GM12892 (cell line): ENCODE data around the gene LCMT1.

Source experiments
- DNase-seq: peaks from one replicate; pipeline ENCODE4 v3.0.0; 2011; ENCODE audit not compliant: insufficient read length
- FAIRE-seq: peaks from 2 replicates; lab custom pipeline; 2011; peaks lifted over from hg19 to GRCh38; lab: Jason Lieb, UNC
- POLR2A ChIP-seq: IDR thresholded peaks from 2 replicates; pipeline ENCODE4 v1.6.1; 2011; ENCODE audit warnings: low read depth, low read length, control low read depth
- POLR2AphosphoS5 ChIP-seq: IDR thresholded peaks from 2 replicates; pipeline ENCODE4 v1.6.1; 2011; ENCODE audit warnings: low read depth, low read length, control low read depth
- TAF1 ChIP-seq: IDR thresholded peaks from 2 replicates; pipeline ENCODE4 v1.6.1; 2011; ENCODE audit warnings: low read depth, mild to moderate bottlenecking, control low read depth, low read length, borderline replicate concordance

Gene LCMT1

DNA sequence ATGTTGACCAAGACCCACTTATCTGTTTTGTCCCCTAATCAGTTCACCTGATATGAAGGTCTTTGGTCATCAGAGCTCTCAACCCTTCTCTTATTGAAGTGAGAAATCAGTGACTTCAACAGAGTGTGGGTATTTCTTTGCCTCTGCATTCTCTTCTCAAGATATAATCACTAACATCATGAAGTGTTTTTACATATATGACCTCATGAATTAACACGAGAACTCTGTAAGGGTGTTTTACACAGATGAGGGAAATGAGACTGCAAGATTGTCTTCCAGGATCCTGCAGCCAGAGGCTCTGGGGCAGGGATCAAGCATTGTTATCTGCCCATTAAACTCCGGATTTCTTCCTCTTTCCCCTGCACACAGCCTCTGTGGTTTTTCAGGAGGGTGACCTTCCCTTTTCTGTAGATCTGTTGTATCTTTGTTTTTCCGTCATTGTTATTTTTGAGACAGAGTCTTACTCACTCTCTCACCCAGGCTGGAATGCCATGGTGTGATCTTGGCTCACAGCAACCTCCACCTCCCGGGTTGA, 22.7 kb downstream of the LCMT1 start:
- TF ChIP-seq POLR2AphosphoS5 (no peak), POLR2A (no peak), TAF1 (no peak)
- FAIRE-seq: no peak
- no peak for DNase-seq

GRCh38 chr16:25135254-25135878, 23.8 kb downstream of the LCMT1 start:
- DNase-seq: no peak
- FAIRE-seq: no peak
- TF ChIP-seq POLR2AphosphoS5 (no peak), TAF1 (no peak), POLR2A (no peak)

GRCh38 chr16:25138130-25138529, 26.6 kb downstream of the LCMT1 start:
- FAIRE-seq: no peak

DNA sequence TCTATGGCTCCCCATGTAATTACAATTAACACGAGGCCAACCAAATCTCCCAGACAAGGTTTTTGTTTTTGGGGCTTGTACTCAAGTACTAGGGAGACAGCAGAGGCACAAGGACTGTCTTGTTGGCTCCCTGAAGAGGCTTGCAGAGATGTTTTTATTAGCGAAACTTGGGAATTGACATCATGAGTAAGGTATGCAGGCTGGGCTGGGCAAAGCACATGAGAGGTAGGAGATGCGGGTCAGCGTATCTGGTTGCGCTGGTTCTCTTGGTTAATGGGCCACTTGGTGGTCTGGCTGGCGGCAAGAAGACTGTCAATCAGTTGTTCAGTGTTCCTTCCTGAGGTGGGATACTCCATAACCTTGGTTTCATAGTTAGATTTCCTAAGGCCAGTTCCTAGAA, 28.9 kb downstream of the LCMT1 start:
- FAIRE-seq: no peak
- TF ChIP-seq POLR2AphosphoS5: no peak
- TF ChIP-seq TAF1: no peak
- TF ChIP-seq POLR2A: no peak

More at GRCh38 chr16:25138130-25138529, 26.6 kb downstream of the LCMT1 start:
- no peak for TF ChIP-seq POLR2AphosphoS5
- no peak for TF ChIP-seq TAF1
- no peak for TF ChIP-seq POLR2A
- no peak for DNase-seq

DNA sequence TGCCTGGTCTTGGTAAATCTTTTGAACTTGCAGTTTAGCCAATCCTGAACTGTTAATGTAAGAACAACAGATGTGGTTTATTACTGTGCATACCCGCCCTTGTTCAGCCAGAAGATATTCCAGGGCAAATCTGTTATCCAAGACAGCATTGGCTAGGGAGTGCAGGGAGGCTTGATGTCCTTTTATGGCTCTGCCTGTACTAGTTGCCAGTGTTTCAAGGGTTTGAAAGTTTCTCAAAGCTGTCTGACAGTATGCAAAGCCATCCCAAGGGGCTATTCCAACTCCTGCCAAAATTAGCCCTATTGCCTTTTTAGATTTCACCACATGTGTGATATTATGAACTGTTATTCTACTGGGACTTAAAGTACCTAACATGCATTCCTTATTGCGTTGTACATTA, 30.1 kb downstream of the LCMT1 start:
- DNase-seq (no peak), FAIRE-seq (no peak)
- TF ChIP-seq POLR2AphosphoS5 (no peak), TAF1 (no peak), POLR2A (no peak)

More for the DNA sequence above, 28.9 kb downstream of the LCMT1 start:
- DNase-seq: no peak

GRCh38 chr16:25143928-25144327, 32.4 kb downstream of the LCMT1 start:
- TF ChIP-seq POLR2A: no peak
- no peak for TF ChIP-seq TAF1
- TF ChIP-seq POLR2AphosphoS5: no peak
- DNase-seq (no peak), FAIRE-seq (no peak)

- DNase-seq (no peak), FAIRE-seq (no peak)
- TF ChIP-seq TAF1: no peak
- TF ChIP-seq POLR2A: no peak
- TF ChIP-seq POLR2AphosphoS5: no peak
These were observed 37.1 kb downstream of the LCMT1 start for GRCh38 chr16:25148568-25149215.

DNA sequence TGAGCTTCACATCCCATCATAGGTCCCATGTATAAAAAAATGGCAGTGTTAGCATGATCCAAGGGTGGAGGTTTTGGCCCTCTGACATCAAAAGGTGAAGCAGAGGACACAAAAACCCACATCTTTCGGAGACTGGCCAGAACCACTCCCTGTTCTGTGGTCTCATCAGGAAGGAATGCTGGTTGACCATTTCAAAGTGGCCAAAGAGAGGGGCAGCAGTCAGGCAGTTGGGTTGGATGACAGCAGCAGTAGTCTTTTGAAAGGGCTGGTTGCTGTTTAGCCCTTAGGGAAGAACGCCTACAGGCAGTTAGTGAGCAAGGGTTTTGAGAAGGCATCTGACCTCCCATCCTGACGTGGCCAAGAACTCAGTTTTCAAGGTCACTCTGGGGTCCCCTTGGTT, 40.5 kb downstream of the LCMT1 start:
- TF ChIP-seq POLR2A (no peak), POLR2AphosphoS5 (no peak), TAF1 (no peak)
- DNase-seq (no peak), FAIRE-seq (no peak)

DNA sequence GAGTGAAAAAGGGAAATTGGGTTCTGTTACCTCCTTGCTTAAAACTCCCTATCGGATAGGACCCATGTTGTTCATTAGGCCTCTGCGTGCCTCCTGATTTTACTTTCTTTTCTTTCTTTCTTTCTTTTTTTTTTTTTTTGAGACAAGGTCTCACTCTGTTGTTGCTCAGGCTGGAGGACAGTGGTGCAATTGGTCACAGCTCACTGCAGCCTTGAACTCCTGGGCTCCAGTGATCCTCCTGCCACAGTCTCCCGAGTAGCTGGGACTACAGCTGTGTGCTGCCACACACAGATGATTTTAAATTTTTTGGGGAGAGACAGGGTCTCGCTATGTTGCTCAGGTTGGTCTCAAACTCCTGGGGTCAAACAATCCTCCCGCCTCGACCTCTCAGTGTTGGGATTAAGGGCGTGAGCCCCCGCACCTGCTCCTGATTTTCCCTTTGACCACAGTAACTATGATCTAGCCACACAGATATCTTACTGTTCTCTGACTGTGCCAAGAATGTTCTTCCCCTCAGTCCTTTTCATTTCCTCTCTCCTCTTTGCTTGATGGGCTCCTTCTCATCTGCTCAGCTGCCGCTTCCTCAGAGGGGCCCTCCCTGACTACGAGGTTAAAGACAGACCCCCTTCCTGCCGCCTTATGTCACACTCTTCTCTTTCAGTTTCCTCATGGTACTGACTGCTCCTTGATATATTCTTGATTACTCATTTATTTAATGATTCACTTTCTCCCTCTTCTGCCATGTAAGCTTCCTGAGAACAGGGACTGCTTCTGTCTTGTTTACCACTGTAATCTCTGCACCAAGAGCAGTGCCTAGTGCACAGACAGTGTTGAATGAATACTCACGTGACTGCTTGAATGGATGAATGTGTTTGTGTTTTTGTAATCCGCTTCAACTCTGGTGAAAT, 44.3 kb downstream of the LCMT1 start:
- FAIRE-seq (no peak), DNase-seq (no peak)
- no peak for TF ChIP-seq POLR2AphosphoS5
- no peak for TF ChIP-seq TAF1
- no peak for TF ChIP-seq POLR2A

GRCh38 chr16:25157271-25157875, 45.8 kb downstream of the LCMT1 start:
- no peak for FAIRE-seq
- no peak for DNase-seq
- TF ChIP-seq POLR2AphosphoS5: no peak
- no peak for TF ChIP-seq TAF1
- no peak for TF ChIP-seq POLR2A
